ENCODE results near the gene TEX36.

DNA sequence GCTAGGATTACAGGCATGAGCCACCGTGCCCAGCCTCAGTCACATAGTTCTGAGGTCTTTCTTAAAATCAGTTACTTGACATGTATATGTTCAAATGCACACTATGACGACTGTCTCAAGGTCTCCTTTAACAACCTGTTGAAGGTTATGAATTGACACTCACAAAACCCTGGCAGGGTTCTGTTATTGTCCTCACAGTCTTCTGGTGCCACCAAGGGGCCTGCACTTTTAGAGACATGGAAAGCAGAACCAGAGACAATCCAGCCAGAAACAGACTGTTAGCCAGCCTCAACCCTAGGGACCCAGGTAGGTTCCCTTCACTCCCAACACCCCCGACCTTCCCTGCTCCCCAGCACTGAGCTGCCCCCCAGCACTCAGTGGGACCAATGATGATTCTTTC is 26.4 kb downstream of the TEX36 start:
- no peak for TF ChIP-seq POLR2A (IDR thresholded peaks at IDR 0.05)
- TF ChIP-seq, protein P1, sequence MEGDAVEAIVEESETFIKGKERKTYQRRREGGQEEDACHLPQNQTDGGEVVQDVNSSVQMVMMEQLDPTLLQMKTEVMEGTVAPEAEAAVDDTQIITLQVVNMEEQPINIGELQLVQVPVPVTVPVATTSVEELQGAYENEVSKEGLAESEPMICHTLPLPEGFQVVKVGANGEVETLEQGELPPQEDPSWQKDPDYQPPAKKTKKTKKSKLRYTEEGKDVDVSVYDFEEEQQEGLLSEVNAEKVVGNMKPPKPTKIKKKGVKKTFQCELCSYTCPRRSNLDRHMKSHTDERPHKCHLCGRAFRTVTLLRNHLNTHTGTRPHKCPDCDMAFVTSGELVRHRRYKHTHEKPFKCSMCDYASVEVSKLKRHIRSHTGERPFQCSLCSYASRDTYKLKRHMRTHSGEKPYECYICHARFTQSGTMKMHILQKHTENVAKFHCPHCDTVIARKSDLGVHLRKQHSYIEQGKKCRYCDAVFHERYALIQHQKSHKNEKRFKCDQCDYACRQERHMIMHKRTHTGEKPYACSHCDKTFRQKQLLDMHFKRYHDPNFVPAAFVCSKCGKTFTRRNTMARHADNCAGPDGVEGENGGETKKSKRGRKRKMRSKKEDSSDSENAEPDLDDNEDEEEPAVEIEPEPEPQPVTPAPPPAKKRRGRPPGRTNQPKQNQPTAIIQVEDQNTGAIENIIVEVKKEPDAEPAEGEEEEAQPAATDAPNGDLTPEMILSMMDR (IDR thresholded peaks at IDR 0.05) = no peak
- no peak for TF ChIP-seq POLR2AphosphoS5 (IDR thresholded peaks at IDR 0.05)
